CD4-positive, alpha-beta T cell (primary cell): ENCODE measurements around the gene FAM216B. TPM values are rescaled to one million over a fixed set of nuclear protein-coding genes. Genes with fewer than 3 reads are reported as not detected.
"Not testable (repeated sequence)": the region's sequence is repeated elsewhere in the genome, so short reads cannot be mapped to it uniquely, and the experiment has no call there.

Source experiments
- ATAC-seq: fragments of 200-7000 bp; cut with Tn5 transposase; one replicate; pipeline ENCODE4 v1.10.0; 2022; ENCODE audit warnings: mild to moderate bottlenecking; ENCODE audit not compliant: poor library complexity
- CTCF ChIA-PET: fragments of 350-600 bp; sonication (Branson Sonifier 250); formaldehyde crosslinking; loops from one replicate; lab custom pipeline; 2021; ENCODE audit warnings: antibody characterized with exemption, inconsistent platforms; lab: Charles Lee
- POLR2A ChIA-PET: fragments of 350-600 bp; sonication (Branson Sonifier 250); formaldehyde crosslinking; loops from one replicate; lab custom pipeline; 2021; ENCODE audit warnings: antibody characterized with exemption, inconsistent platforms; lab: Charles Lee
- DNase-seq, 14 experiments: peaks; one replicate each; pipeline ENCODE4 v3.0.0-alpha.2; 2013 to 2020; ENCODE audit warnings: mixed read lengths in 2 of 14
- H3K27ac ChIP-seq, 2 donors: one replicate each; pipeline versions ENCODE4 v1.5.1 to v1.7.0; 2013; ENCODE audit warnings: low read length in 2 of 2, low read depth in 1 of 2, mild to moderate bottlenecking in 1 of 2
- H3K27me3 ChIP-seq, 2 experiments: 1 replicate in 1 of 2; 2 replicates in 1 of 2; pipeline versions ENCODE4 v1.6.1 to v1.7.0; 2013; ENCODE audit warnings: low read length in 2 of 2, control low read depth in 1 of 2, mild to moderate bottlenecking in 1 of 2, moderate library complexity in 1 of 2; ENCODE audit not compliant: insufficient read depth in 2 of 2, control insufficient read depth in 1 of 2
- H3K36me3 ChIP-seq: one replicate; pipeline ENCODE4 v1.6.1; 2013; ENCODE audit warnings: low read length, control low read depth; ENCODE audit not compliant: insufficient read depth
- H3K4me1 ChIP-seq: one replicate; pipeline ENCODE4 v1.6.1; 2013; ENCODE audit warnings: low read length, control low read depth; ENCODE audit not compliant: insufficient read depth
- H3K4me3 ChIP-seq: one replicate; pipeline ENCODE4 v1.5.1; 2013; ENCODE audit warnings: mild to moderate bottlenecking, low read length, moderate library complexity
- H3K9me3 ChIP-seq, 2 experiments: 1 replicate in 1 of 2; 2 replicates in 1 of 2; pipeline versions ENCODE4 v1.6.1 to v1.7.0; 2013; ENCODE audit warnings: low read length in 2 of 2, mild to moderate bottlenecking in 2 of 2, control low read depth in 1 of 2, moderate library complexity in 1 of 2; ENCODE audit not compliant: control insufficient read depth in 1 of 2, insufficient read depth in 1 of 2
- H3K27ac Mint-ChIP-seq: one replicate; pipeline ENCODE4 v1.8.0; 2020; ENCODE audit warnings: mixed read lengths
- H3K27me3 Mint-ChIP-seq: one replicate; pipeline ENCODE4 v1.8.0; 2021; ENCODE audit warnings: mixed read lengths
- H3K36me3 Mint-ChIP-seq: one replicate; pipeline ENCODE4 v1.8.0; 2021; ENCODE audit warnings: low read depth, mixed read lengths
- H3K4me1 Mint-ChIP-seq: one replicate; pipeline ENCODE4 v1.8.0; 2021; ENCODE audit warnings: low read depth, mixed read lengths
- H3K4me3 Mint-ChIP-seq: one replicate; pipeline ENCODE4 v1.8.0; 2020; ENCODE audit warnings: mild to moderate bottlenecking, mixed read lengths
- H3K9me3 Mint-ChIP-seq: one replicate; pipeline ENCODE4 v1.8.0; 2020; ENCODE audit warnings: mixed read lengths
- CTCF ChIP-seq: fragments of 200-600 bp; IDR thresholded peaks from one replicate; pipeline ENCODE4 v1.8.0; 2022; ENCODE audit warnings: antibody characterized with exemption, mild to moderate bottlenecking
- intact Hi-C, 2 experiments: fragments of 100-400 bp; cut with DNase I in 1 of 2; cut with micrococcal nuclease in 1 of 2; formaldehyde crosslinking; loops; one replicate each; pipeline versions ENCODE4 v1.15.1 to v1.9.0; 2023 to 2025; cut with DNase I, micrococcal nuclease
- total RNA-seq, 174 experiments: library from RNA in 2 of 174; stranded (reverse) in 2 of 174; gene quantifications; one replicate each; pipeline ENCODE4 v1.2.3 and lab custom pipeline; 2021 to 2026

FAM216B gene
- total RNA-seq, 2 experiments from 2014 or later: not detected

GRCh38 chr13:42816538-42816937 lies 35.2 kb downstream of the FAM216B start:
- no peaks in the 10 kb centered on the region for H3K4me1 Mint-ChIP-seq

DNA sequence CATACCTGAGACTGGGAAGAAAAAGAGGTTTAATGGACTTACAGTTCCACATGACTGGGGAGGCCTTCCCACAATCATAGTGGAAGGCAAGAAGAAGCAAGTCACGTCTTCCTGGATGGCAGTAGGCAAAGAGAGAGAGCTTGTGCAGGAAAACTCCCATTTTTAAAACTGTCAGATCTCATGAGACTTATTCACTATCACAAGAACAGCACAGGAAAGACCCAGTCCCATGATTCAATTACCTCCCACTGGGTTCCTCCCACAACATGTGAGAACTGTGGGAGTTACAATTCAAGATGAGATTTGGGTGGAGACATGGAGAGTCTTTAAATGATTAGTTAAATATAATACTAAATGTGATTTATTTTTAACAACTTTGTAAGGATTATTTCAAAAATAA lies 38.3 kb downstream of the FAM216B start:
- H3K9me3 Mint-ChIP-seq, H3K4me1 ChIP-seq, H3K27ac Mint-ChIP-seq, CTCF ChIA-PET, H3K9me3 ChIP-seq, H3K4me3 Mint-ChIP-seq, H3K4me1 Mint-ChIP-seq, POLR2A ChIA-PET, H3K36me3 Mint-ChIP-seq, DNase-seq, intact Hi-C loops, H3K4me3 ChIP-seq, H3K27me3 ChIP-seq, ATAC-seq, H3K36me3 ChIP-seq, H3K27ac ChIP-seq: not testable (repeated sequence)
- peaks cover 26% of the 10 kb centered on the region for H3K27me3 Mint-ChIP-seq

More at GRCh38 chr13:42816538-42816937, 35.2 kb downstream of the FAM216B start:
- Mint-ChIP-seq H3K36me3 (no peaks in the 10 kb centered on the region), H3K27me3 (peaks cover 19% of the 10 kb centered on the region), H3K27ac (no peak overlapping the region), H3K9me3 (peaks cover 2% of the 10 kb centered on the region), H3K4me3 (no peak overlapping the region)
- DNase-seq (no peak), ATAC-seq (no peak)
- no peaks in the 10 kb centered on the region for H3K36me3 ChIP-seq
- ChIA-PET POLR2A (no interaction called here), CTCF (no interaction called here)
- no peak overlapping the region for H3K27ac ChIP-seq
- peaks cover 0 to 8% of the 10 kb centered on the region in 2 experiments for H3K9me3 ChIP-seq
- no peak overlapping the region for H3K4me3 ChIP-seq
- no peaks in the 10 kb centered on the region for H3K27me3 ChIP-seq
- intact Hi-C loops: no loop called here
- TF ChIP-seq CTCF: no peak
- H3K4me1 ChIP-seq: no peaks in the 10 kb centered on the region

DNA sequence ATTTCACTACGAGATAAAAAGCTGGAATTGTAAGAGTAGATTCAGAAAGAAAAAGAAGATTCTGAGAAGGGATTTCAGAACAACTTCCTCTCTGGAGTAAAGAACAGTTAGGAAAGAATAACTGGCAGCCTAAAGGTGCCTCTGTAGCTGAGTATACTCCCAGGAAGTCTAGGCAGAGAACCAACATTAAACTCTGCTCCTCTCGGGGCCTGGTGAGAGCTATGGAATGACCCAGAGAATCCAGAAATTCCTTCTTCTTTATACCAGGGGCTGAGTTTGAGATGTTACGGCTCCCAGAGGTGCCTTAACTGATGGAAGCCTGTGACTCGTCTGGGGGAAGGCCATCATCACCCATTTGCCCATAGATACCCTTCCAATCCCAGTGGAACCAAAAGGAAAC lies 39.1 kb downstream of the FAM216B start:
- DNase-seq (no peak), ATAC-seq (no peak)
- POLR2A ChIA-PET: no interaction called here
- no peaks in the 10 kb centered on the region for H3K4me1 ChIP-seq
- peaks cover 28% of the 10 kb centered on the region for H3K27me3 Mint-ChIP-seq
- CTCF ChIA-PET: no interaction called here
- H3K4me1 Mint-ChIP-seq: no peaks in the 10 kb centered on the region
- no peaks in the 10 kb centered on the region for H3K36me3 ChIP-seq
- no peak overlapping the region for H3K27ac ChIP-seq
- peaks cover 0 to 8% of the 10 kb centered on the region in 2 experiments for H3K9me3 ChIP-seq
- TF ChIP-seq CTCF: no peak
- no peaks in the 10 kb centered on the region for H3K36me3 Mint-ChIP-seq
- H3K9me3 Mint-ChIP-seq: peaks cover 2% of the 10 kb centered on the region
- intact Hi-C loops: no loop called here
- peaks cover 0 to 5% of the 10 kb centered on the region in 2 experiments for H3K27me3 ChIP-seq
- H3K27ac Mint-ChIP-seq: no peak overlapping the region
- H3K4me3 ChIP-seq: no peak overlapping the region
- H3K4me3 Mint-ChIP-seq: no peak overlapping the region

GRCh38 chr13:42821437-42821836 lies 40.1 kb downstream of the FAM216B start:
- Mint-ChIP-seq H3K4me1 (no peaks in the 10 kb centered on the region), H3K27ac (no peak overlapping the region), H3K36me3 (no peaks in the 10 kb centered on the region), H3K4me3 (no peak overlapping the region), H3K27me3 (peaks cover 29% of the 10 kb centered on the region), H3K9me3 (peaks cover 2% of the 10 kb centered on the region)
- H3K9me3 ChIP-seq: peaks cover 0 to 8% of the 10 kb centered on the region in 2 experiments
- no peak for TF ChIP-seq CTCF
- H3K36me3 ChIP-seq: no peaks in the 10 kb centered on the region
- ChIA-PET CTCF (no interaction called here), POLR2A (no interaction called here)
- H3K4me3 ChIP-seq: no peak overlapping the region
- no peaks in the 10 kb centered on the region for H3K4me1 ChIP-seq
- ATAC-seq: no peak
- intact Hi-C loops: no loop called here
- DNase-seq: no peak
- H3K27ac ChIP-seq: no peak overlapping the region
- H3K27me3 ChIP-seq: peaks cover 0 to 5% of the 10 kb centered on the region in 2 experiments
